ENCODE results near the gene E2F1.

The E2F1 gene

DNA sequence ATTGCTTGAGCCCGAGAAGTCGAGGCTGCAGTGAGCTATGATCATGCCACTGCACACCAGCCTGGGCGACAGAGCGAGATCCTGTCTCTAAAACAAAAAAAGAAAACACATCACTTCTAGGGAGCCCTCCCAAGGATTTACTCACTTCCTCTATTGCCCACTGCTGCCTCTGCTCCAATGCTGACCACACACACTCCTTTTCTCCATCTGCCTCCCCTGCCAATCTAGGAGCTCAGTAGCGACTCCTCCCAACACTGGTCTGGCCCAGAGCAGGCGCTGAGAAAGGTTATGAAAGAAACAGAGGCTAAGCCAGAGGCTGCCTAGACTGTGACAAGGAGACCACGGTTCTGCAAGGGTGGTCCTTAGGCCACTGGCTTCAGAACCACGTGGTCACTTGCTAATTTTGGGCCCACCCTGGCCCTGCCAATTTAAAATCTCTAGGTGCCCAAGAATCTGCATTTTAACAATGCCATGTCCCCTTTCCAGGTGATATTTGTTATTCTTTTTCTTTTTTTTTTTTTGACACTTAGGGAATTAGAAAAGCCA, 1.3 kb upstream of the E2F1 start:
- DNase-seq (ENCODE audit: low read depth in 2 of 2) = no peak

DNA sequence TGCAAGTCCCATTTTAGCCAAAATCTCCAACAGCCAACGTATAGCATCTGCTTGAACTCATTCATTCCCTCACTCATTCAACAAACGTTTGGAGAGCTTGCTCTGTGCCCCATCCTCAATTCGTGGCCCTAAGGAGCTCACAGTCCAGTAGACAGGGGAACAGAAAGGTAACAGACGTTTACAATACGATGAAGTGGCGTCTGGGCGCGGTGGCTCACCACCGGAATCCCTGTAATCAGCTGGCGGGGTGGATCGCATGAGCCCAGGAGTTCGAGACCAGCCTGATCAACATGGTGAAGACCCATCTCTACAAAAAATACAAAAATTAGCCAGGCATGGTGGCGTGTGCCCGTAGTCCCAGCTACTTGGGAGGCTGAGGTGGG, 790 bp upstream of the E2F1 start:
- no peak for DNase-seq (ENCODE audit: low read depth in 2 of 2)

DNA sequence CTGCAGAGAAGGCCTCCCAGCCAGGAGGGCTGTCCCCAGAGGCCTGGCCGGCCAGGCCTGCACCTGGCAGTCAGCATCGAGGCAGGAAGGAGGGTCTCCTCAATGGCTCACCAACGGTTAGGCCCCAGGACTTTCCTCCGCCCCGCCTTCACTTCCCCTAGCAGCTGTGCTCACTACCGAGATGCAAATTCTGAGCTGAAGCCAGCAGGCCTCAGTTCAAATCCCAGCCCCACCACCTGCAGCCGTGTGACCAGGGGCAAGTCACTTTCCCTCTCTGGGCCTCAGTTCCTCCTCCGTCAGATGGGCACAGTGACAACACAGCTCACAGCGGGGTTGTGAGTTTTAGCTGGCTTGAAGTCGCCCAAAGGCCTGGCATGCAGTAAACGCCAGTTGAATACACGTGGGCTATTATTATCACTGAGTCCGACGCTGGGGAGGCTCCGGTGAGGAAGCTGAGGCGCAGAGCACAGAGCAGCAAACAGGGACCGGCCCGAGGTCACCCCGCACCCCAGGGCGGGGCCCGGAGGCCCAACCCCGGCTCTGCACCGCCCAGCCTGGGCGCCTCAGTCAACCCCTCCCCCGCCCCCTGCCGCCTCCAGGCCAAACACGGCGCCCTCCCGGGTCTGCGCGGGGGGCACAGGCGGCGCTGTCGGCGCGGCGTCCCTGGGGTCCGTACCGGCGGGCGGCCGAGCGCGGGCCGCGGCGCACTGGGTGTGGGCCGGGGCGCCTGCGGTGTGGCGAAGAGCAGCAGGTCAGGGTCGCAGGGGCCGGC, 671 bp downstream of the E2F1 start:
- no peak for DNase-seq (ENCODE audit: low read depth in 2 of 2)

DNA sequence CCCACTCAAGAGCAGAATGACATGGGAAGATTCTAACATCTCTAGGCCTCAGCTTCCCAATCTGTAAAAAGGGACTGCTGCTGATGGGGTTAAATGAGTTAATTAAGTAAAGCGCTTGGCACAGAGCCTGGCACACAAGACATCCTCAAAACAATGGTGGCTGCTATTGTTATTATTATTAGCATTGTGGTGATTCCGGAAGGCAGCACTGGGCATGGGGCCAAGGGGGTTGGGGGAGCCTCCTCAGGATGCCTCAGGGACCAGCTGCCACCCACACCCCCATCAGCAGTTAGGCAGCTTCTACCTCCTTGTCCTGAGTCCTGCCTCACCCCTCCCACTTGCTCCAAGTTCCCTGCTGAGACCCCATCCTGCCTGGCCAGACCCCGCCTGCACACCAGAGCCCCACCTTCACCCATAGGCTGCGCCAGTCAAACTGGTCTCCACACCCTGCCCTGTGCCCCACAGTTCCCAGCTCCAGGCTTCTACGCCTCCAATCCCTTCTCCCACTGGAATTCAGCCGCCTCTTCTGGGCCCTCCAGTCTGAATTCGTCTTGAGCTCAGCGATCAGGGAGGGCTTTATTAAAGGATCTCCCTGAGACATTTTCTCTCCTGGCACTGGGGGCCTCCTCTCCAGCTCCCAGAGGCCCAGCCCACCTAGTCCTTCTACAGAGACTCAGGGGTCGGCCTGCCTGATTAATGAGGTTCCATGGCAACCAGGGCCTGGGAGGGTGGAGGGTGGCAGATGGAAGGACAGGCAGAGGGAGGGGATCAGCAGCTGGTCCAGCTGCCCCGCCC, 1.5 kb downstream of the E2F1 start:
- DNase-seq (ENCODE audit: low read depth in 2 of 2) = no peak

DNA sequence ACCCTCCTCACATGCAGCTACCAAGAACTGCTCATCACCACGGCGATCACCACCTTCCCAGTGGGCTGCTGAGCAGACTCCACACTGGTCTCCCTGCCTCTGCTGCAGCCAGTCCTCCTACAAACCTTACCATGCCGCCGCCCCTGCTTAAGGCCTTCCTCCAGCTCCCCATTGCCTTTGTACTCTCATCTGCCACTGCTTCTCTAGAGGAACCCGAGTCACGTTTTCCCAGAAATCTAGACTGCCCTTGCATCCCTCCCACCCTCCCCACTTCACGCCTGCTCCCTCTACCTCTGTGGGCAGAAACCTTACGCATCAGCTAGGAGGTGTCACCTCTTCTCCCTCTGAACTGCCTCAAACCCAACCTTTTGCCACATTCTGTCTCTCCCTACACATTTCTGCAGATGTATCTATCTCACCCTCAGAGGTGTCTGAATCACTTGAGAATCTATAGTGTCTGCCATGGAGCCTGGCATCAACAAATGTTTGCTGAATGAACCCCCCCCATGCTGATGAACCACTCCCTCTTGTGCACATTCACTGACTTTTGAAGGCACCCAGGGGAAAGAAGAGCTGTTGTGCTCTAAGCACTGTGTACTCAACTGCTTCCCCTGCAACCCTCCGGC, 4.3 kb downstream of the E2F1 start:
- no peak for DNase-seq (ENCODE audit: low read depth in 2 of 2)

DNA sequence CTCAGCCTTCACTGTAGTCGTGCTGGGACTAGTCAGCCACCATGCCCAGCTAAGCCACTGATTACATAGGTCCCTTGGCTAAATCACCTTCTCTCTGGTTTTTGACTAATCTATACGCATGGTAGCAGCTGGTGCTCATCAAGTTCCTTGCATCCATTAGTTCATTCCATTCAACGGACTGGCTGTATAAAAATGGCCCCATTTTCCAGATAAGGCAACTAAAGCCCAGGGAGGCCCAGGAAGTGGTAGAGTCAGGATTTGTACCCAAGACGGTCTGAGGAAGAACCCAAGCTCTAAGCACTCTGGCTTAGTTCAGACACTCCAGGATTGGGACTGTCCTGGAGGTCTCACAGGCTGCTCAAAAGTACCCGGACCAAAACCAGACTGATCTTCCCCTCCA, 4.9 kb downstream of the E2F1 start:
- no peak for DNase-seq (ENCODE audit: low read depth in 2 of 2)

DNA sequence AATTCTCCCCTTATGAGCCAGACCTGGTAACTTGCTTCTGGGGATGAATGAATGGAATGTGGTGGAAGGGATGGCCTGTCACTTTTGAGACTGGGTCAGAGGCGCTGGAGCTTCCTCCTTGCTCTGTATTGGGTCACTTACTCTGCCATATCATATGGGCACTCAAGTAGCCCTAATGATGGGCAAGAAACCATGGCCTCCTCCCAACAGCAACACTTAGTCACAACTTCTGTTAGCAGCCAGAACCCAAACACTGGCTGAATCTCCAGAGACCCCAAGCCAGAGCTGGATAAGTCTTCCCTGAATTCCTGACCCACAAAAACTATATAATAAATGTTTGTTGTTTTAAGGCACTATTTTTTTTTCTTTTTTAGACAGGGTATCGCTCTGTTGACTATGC, 5.5 kb downstream of the E2F1 start:
- DNase-seq (ENCODE audit: low read depth in 2 of 2) = no peak

DNA sequence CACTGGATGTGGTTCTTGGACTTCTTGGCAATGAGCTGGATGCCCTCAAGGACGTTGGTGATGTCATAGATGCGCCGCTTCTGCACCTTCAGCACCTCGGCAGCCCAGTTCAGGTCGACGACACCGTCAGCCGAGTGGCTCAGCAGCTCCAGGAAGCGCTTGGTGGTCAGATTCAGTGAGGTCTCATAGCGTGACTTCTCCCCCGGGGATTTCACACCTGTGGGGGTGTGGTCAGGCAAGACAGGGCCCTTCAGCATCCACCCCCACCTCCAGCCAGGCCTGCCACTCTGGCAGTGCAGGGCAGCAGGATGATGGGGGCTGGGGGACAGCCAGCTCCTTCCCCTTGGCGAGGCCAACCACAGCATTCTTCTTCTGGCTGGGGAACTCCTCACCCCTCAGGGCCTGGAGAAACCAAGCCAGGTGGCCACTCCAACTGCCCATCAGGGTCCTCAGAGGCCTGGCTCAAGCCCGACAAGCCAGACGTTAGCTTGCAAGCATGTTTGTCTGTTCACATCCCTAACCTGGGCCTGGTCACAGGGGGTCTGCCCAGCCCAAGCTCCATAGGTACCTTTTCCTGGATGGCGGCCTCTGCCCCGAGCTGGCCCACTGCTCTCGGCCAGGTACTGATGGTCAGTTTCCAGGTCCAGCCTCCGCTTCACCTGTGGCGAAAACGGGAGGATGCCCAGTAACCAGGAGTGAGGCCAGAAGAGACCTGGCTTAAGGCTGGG, 6.3 kb downstream of the E2F1 start:
- no peak for DNase-seq (ENCODE audit: low read depth in 2 of 2)

DNA sequence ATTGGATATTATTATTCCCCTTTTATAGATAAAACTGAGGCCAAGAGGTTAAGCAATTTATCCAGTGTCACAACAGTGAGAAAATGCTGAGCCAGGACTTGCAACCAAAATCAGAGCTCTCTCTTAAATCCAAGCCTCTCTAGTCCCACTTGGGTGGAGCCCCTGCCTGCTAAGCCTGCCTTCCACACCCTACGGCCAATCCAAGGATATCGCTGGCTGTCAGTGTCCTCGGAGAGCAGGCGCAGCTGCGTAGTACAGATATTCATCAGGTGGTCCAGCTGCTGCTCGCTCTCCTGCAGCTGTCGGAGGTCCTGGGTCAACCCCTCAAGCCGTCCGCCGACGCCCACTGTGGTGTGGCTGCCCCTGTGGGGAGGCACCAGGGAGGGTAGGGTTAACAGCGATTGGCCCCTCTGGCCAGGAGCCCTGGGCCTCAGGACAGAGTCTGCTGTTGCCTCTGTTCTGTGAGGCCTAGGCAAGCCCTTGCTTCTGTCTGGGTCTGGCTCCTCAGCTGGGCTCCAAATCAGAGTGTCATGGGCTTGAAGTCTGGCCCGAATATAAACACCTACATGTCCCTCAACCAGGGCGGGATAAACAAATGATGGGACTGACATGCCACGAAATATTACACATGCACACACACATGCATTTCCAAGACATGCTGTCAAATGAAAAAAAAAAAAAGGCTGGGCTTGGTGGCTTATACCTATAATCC, 8.0 kb downstream of the E2F1 start:
- no peak for DNase-seq (ENCODE audit: low read depth in 2 of 2)

DNA sequence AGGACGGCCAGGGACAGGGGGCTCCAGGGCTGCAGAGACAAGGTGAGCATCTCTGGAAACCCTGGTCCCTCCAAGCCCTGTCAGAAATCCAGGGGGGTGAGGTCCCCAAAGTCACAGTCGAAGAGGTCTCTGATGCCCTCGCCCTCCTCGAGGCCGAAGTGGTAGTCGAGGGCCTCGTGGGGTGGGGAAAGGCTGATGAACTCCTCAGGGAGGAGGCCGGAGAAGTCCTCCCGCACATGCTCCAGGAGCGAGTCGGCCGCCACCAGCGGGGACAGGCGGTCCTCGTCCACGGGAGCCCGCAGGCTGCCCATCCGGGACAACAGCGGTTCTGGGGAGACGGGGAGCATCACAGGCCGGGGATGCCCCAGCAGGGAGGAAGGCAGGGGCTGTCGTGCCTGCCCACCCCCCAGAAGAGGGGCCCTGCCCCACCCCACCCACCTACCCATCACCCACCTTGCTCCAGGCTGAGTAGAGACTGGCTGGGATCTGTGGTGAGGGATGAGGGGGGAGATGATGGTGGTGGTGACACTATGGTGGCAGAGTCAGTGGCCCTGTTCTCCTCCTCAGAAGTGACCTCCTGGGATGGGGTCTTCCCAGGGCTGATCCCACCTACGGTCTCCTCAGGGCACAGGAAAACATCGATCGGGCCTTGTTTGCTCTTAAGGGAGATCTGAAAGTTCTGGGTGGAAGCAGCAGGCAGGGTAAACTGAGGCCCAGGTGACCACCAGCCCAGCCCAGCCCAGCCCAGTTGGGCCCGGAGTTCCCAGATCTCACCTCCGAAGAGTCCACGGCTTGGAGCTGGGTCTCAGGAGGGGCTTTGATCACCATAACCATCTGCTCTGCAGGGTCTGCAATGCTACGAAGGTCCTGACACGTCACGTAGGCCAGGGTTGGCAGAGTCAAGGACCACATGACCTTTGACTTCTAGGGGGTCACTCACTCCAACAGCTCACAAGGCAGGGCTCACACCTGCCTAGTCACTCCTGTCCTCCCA, 9.2 kb downstream of the E2F1 start:
- no peak for DNase-seq (ENCODE audit: low read depth in 2 of 2)

DNA sequence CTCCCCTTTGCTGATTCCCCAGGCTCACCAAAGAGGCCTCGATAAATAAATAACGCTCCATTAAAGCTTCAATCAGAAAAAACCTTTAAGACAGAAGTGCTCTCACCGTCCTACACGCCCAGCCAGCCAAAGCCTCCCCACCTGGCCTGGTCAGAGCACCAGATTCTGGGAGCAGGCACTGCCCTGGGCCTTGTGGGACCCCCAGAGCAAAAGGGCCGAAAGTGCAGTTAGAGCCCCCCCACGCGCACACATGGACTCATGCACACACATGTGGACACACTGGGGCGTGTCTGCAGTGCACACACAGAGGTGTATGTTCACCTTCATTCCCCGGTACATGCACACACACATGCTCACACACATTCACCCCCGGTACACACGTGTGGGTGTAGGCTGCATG, 10.1 kb downstream of the E2F1 start:
- DNase-seq (ENCODE audit: low read depth in 2 of 2) = no peak

DNA sequence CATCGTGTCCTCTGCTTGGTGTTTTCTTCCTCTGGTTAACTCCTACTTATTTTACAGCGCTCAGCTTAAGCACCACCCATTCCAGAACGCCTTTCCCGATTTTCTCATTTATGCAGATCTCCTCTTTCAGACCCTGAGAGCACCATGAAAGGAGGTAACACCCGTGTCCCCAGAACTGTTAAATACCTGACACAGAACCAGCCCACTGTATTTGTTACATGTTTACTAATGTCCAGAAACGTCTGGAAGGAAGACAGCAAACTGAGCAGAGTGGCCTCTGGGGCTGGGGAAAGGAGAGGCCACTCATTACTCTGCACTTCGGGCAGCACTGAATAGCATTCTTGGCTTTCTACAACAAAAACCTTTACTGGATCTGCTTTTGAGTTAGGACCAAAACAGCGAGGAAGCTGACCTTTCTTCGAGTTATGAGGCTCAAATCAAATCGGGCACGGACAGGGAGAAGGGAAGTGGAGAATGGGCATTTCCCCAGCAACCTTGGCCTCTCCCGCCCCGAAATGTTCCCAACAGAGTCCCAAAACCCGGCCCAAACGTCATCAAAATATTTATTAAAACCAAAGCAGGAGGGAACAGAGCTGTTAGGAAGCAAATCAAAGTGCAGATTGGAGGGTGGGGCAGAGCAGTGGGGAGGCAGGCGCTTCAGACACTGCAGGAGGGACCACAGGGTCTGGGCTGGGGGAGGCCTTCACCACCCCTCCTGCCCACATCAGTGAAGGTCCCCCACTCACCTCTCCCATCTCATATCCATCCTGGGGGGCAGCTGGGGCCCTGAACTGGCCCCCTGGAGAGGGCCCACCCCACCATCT, 10.8 kb downstream of the E2F1 start:
- DNase-seq (ENCODE audit: low read depth in 2 of 2) = no peak

DNA sequence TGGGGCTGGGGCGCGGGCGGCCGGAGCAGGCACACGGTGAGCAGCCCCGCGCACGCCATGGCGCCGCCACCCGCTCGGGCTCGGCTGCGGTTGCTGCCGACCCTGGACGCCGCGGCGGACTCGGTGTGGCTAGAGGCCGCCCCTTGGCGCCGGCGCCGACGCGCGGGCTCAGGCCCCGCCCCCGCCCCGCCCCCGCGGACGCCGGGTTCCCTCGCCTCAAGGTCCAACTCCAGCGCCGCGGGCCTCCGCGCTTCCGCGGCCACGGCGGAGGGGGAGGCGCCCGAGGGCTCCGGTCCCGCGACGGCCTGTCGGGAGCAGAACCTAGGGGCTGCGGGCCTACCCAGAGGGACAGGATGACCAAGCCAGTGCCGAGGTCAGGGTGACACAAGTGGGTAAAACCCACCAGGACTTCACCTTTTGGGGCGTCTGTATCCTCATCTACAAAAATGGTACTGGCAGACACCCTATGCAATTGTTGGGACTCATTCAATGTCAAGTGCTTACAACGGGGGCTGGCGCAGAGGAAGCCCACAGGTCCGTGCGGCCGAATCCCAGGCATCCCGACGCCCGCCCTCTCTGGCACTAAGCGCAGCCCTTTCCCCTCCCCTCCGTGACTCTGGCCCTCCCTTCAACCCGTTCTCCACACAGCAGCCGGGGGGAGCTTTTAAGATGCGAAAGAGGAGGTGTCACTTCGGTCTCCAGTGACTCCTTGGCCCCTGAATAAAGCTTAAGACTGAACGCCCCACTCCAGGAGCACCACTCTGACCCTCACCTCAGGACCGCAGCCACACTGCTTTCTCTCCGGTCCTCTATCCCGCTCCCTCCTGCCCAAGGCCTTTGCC, 11.7 kb downstream of the E2F1 start, which contains the start of gene NECAB3:
Gene NECAB3, minus strand, starts transcription at position 135 of the 842 bp plus-strand sequence. Its CDS starts 76 bp downstream, at position 59.
- DNase-seq (ENCODE audit: low read depth in 2 of 2) = peak in 1 of 2 donors; percentile 14

DNA sequence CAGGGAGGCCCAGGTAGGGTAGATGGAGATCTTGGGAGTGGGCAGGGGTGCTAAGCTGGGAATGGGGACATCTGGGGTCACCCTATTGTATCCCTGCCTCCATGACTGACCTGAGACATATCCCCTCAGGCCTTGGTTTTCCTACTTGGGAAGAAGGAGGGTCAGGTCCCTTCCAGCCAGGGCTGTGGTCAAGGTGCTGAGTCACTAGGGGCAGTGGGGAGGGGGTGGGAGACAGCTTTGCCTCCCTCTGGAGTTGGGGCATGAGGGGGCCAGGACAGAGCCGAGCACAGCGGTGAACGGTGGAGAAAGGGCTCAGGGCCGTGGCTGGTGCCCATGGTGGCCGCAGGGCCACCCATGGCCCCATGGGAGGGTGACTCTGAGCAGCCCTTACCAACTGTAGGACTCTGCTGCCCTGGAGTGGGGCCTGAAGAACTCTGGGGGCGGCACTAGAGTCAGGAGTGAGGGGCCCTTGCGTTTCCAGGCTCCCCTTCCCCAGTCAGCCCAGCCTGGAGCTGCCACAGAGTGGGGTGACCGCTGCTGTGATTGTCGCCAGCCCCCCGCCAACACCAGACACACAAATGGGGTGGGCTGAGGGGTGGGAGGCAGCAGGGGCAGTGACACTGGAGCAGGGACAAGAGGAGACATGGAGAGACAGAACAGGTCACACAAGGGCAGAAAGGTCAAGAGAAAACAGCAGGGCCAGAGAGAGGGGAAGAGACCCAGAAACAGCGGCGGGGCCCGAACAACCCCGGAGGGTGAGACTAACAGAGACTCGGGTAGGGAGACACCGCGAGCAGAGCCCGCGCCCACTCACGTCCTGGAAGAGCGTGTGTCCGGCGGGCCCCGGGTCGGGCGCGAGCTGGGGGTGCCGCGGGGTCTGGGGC, 12.5 kb downstream of the E2F1 start:
- DNase-seq (ENCODE audit: low read depth in 2 of 2) = no peak

DNA sequence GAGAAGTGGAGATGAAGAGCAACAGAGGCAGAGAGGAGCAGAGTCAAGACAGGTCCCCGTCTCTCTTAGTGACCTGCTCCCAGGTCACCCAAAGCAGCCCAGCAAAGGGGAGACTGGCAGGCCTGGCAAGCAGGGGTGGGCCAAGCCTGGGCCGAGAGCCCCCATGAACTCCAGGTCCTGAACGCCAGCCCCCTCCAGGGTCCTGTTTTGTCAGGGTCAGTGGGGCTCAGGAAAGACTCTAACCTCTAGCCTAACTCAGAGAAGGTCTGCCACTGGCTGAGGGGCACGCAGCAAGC, 13.1 kb downstream of the E2F1 start:
- DNase-seq (ENCODE audit: low read depth in 2 of 2) = no peak

DNA sequence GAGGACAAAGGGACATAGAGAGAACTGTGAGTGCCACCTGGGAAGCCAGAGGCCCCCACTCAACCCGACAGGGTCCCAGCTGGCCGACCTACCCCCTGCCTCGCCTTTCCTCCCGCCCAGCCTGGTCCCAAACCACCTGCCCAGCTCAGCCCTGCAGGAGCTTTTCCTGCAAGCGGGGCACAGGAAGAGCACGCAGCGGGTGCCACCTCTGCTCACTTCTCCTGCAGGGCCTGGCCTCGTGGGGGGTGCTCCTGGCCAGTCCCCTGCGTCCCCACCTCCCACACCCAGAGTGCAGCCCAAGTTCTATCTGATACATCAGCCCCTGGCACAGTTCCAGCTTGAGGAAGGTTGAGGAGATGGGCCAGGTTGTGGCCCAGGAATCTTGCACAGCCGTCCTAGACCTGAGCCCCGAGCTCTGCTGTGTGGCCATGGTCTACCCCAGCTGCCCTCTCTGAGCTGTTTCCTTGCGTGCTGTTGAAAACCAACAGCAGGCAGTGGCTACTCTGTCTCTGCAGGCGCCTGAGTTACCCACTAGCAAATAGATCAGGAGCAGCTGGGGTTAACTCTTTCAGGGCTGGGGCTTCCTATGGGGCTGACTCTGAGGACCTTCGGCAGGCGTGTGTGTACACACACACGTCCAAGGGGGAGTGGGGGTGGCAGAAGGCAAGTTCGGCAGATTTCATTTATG, 13.6 kb downstream of the E2F1 start:
- no peak for DNase-seq (ENCODE audit: low read depth in 2 of 2)
